CD4-positive, alpha-beta T cell treated with Interleukin-10 for 1 hour (primary cell): ENCODE data around the gene SYT13.

Experiments
- DNase-seq: peaks from one replicate; pipeline ENCODE4 v3.0.0-alpha.2; 2020

SYT13 gene, protein sequence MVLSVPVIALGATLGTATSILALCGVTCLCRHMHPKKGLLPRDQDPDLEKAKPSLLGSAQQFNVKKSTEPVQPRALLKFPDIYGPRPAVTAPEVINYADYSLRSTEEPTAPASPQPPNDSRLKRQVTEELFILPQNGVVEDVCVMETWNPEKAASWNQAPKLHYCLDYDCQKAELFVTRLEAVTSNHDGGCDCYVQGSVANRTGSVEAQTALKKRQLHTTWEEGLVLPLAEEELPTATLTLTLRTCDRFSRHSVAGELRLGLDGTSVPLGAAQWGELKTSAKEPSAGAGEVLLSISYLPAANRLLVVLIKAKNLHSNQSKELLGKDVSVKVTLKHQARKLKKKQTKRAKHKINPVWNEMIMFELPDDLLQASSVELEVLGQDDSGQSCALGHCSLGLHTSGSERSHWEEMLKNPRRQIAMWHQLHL

DNA sequence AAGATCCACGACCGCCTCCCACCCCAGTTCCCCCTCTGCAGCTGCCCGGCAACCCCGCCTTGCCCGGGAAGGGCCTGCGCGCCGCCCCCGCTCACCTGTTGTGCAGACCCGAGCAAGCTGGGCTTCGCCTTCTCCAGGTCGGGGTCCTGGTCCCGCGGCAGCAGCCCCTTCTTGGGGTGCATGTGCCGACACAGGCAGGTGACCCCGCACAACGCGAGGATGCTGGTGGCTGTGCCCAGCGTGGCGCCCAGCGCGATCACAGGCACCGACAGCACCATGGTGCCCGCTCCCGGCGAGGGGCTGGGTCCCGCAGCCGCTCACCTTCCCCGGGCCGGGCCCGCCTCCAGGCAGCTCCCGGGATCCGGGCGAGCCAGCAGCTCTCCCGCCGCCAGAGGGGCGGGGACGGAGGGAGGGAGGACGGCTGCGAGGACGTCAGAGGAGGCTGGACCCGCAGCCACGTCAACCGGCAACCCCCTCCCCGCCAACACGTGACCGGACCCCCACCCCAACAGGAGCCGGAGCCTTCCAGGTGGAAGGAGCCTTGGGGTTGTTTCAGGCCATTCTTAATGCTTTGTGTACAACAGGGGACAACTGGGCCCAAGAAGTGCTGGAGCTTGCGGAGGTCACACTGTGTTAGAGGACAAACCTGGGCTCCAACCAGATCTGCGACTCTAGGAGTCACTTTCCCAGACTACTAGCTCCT lies at the start of gene SYT13:
Gene SYT13, minus strand, starts transcription at position 412 of the 703 bp plus-strand sequence. Its CDS starts 134 bp downstream, at position 278.
- DNase-seq: no peak

DNA sequence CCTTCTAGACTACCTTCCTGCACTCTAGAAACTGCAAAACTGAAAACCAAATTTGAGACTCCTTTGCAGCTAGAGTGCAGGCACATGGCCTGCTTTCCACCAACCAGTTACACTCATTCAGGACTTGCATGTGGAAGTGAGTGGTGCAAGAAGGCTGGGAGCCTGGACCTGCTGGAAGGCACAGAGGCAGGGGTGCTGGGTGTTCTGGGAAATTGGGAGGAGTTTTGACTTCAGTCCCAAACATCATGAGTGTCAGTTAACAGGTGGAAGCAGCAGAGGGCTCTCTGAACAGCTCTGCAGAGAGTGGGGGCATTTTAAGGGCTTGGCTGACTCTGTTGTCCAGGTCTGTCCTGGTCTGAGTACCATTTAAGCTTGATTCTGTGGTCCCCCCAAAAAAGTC lies 49.3 kb upstream of the SYT13 start:
- no peak for DNase-seq

DNA sequence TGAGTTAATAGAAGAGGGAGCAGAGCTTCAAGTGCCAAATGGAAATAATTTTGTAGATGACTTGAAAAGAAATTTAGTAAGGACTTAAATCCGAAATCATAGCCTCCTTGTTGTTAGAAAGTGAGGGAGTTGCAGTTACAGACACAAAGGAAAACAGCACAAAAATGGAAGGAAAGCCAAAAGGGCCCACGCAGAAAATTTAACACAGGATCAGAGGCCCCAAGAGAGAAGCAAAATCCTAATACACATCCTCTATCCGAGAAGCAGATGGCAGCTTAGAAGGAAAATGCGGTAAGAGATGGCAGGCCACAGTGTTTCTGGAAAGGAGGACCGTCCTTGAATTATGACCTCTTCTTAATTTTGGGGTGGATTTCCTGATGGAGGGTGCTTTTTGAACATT lies 48.7 kb upstream of the SYT13 start:
- no peak for DNase-seq

DNA sequence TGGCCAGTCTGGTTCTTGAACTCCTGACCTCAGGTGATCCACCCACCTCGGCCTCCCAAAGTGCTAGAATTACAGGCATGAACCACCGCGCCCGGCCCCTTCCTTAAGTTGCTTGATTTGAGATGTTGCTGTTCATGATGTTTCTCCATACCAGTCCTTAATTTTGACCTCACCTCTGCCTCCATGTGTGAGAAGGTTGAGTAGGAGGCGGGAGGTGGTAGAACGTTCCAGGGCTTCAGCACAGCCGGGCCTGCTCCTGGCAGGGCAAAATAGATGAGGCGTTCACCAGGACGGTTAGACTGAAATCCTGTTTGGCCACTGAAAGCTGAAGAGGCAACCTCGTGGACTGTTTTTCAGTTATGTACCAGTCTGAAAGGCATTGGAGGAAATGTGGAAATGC lies 48.3 kb upstream of the SYT13 start:
- no peak for DNase-seq

DNA sequence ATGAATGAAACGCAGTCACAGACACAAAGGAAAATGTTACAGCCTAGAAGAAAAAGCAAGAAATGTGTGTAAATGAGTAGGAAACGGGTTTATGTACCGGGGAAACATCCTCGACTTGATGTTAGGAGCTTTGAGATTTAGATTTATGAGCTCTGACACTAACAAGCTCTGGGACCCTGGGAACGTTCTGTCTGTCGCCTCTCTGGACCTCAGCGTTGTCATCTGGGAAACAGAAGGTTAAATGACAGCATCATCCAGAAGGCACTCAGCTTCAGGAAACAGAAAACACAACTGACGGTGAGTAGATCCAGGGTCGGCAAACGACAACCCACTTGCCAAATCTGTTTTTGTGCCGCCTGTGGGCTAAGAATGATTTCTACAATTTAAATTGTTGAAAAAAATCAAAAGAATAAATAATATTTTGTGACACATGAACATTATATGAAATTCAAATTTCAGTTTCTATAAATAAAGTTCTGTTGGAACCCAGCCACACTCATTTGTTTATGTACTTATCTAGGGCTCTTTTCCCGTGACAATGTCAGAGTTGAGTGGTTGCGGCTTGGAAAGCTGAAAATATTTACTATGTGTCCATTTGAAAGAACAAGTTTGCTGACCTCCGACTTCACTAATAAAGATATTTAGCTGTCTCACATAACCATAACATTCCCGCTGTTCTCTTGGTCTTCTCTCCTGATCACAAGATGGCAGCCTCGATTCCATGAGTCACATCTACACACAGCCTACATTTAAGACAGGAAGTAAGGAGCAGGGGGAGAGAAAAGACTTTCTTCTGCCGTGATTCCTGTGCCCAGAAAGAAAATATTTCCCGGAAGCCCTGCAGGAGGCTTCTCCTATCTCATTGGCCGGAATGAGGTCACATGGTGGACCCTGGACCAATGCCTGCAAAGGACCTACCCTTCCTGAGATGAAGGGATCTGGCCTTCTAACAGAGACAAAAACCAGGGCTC lies 47.1 kb upstream of the SYT13 start:
- no peak for DNase-seq

DNA sequence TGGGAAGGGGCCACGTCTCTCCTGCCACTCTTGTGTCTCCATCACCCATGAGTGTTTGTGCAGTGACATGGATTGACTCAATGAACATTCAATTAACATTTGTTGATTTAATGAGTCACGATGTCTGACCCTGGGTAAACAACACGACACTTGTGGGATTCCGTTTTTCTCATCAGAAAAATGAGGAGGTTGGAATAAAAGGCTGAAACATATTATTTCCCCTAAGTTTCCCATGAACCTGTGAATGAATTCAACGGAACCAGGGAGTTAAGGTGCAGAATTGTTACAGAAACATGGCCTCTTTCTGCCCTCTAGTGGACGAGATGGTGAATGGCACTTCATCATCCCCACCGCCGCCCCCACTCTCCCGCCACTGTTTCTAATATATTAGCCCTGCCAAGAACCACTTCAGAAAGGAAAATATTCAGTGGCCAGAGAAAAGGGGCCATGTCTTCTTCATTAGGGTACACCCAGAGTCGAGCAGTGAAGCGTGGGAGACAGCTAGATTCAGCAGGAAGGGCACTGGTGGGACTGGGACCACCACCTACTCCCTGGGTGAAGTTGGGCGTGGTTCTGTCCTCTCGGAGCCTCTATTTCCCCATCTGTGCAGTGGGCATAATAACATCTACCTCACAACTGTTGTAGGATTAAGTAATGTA lies 46.3 kb upstream of the SYT13 start:
- DNase-seq: peak; percentile 52

DNA sequence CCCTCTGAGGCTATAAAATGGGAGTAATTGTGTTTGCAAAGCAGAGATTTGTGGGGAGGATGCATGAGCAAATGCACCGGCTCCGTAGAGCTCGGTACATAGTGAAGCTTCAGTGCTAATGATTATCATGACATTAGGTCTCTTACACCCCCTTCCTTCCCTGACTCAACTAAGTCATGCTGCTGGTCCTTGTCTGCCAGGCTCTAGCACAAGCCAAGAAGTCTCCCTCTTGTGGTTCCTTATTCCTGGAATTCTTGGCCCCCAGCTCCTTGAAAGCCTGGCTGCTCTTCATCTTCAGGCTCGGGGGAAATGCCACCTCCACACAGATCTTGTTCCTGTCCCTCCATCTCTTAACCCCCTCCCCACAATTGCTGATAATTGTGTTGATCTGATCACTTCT lies 45.7 kb upstream of the SYT13 start:
- DNase-seq: no peak

DNA sequence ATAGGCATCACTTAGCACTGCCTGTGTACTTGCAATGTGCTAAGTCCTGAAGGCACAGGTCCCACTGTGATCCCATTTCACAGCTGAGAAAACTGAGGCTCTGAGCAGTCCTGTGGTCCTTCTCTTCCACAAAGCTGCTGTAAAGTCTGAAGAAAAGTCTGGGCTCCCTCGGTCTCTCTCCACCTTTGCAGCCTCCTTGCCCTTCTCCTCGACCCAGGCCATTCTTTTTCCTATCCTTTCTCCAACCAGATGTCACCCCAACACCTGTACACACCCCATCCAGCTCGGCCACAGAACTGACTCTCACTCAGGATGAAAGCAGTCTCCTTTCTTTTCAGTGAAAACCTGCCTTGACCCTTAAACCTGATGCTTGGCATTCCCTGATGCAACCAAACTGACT lies 42.6 kb upstream of the SYT13 start:
- no peak for DNase-seq

DNA sequence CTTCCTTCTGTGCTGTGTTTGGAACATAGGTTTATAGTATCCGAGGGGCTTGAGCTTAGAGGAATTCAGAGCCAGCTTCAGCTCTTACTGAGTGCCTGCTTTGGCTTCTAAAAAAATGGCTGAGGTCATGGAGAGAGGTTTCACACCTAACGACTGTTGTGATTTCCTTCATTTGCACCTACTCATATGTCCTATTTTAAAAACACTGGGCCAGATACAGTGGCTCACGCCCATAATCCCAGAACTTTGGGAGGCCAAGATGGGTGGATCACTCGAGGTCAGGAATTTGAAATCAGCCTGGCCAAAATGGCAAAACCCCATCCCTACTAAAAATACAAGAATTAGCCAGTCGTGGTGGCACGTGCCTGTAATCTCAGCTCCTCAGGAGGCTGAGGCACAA lies 38.3 kb upstream of the SYT13 start:
- no peak for DNase-seq

DNA sequence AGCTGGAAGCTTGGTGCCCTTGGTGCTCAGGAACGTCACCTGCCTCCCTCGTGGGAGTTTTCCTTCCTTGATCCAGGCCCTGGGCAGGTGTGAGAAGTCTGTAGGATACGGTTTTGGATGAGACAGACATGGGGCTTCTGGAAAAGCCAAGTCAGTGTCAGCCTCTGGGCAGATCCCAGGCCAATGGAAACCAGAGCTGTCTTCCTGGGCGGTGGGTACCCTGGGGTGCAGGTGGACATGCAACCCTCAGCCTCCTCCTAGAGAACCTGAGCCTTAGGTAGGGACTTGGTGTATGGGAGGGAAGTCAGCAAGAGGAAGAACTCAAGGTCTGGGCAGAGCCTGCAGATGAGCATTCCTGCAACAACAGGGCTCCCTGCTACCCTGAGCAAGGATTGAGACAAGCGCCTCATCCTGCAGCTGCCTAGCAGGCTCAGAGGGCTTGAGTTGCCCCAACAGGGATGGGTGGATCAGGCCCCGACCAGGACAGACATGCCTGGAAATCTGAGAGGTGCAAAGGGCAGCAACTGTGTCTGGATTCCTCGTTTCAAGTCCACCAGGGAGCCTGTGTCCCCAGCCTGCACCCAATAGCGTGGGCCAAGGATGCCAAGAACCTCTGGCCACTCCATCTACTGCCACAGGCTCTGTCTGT lies 37.6 kb upstream of the SYT13 start:
- no peak for DNase-seq

DNA sequence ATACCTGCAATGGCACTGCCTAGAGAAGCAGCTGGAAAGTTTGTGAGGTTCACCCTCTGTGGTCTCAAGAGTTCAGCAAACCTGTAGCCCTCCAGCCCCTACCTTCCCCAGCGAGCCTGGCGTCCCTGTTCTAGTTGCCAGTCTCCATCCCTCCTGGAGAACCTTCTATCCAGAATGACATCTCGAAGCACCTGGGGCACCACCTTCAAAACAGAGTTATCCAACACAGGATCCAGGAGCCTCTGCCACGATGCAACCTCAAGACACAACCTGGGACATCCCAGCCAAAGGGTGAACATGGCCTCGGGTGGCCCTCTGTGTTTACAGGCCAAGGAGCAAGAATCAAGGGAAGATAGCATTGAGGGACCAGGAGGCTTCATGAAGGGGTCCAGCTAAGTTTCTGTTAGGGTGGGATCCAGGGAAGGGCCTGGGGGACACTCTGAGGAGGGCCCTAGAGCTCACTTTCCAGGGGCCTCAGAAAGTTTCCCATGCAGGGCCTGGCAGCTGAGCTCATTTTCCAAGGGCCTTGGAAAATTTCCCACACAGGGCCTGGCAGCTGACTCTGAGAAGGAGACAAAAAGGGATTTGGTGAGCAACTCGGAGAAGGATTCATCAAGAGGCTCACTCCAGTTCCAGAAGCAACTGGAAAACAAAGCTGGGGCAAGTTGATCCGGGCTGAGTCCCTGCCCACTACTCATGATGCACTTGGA lies 36.9 kb upstream of the SYT13 start:
- no peak for DNase-seq

DNA sequence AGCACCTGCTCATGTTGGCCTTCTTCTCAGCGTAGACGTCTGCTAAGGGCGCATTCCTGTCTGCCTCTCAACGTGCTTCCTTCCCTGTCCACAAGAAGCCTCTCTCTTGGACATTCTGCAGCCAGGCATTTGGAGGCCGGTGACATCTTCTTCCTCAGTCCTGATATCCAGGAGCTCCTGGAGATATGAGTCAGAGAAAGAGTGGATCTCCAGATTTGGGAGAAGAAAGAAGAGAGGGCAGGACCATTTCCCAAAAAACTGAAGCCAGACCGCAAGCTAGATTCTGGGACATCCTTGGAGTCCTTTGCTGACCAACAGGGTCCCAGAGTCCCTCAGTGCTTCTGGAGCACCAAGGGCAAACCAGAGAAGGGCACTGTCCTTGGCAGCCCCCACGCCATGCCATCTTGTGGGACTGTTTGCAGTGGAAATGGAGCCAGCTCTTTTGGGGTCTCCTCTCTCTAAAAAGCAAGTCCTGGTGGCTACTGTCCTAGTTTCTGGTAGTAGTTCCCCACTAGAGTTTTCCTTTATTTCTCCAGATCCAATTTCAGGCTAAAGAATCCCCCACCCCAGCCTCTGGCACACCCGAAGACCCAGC lies 36.1 kb upstream of the SYT13 start:
- no peak for DNase-seq

DNA sequence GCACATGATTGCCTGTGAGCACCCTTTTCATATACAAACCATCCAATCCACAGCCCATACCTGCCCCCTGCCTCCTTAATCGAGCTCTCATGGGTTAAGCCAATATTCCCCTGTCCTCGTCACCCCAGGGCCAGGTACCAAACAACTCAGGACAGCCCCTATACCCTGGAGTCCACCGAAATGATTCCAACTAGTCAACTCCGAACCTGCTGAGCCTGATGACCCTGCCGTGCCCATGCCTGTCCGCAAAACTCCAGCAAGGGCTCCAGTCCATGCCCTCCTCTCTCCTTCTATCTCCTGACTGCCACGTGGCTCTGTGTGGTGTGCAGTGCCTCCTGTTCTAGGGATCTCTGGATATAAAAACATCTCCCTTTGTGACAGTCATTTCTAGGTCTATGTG lies 35.5 kb upstream of the SYT13 start:
- no peak for DNase-seq

DNA sequence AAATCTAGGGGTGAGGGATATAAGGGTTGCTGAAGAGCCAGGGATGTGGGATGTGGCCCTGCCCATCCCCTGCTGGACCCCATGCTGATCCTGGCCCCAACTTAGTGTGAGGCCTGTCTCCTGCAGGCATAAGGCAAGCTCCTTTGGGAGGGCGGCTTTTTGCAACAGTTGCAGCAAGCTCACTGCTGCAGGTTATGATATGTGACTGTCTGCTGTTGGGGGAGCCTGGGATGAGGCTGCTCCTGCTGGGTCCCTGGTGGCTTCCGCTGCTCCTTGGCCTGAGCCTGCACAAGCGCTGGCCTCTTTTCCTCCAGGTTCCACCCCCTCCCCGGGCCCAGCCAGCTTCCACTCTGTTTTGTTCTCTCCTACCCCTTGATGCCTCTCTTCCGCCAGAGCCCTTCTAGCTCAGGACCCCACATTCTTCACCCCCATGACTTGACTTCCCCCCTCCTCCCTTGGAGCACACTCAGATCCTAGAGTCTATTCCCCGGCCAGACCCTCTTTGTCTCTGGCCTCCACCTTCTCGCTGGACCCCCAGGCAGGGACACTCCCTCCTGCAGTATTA lies 35.0 kb upstream of the SYT13 start:
- no peak for DNase-seq

DNA sequence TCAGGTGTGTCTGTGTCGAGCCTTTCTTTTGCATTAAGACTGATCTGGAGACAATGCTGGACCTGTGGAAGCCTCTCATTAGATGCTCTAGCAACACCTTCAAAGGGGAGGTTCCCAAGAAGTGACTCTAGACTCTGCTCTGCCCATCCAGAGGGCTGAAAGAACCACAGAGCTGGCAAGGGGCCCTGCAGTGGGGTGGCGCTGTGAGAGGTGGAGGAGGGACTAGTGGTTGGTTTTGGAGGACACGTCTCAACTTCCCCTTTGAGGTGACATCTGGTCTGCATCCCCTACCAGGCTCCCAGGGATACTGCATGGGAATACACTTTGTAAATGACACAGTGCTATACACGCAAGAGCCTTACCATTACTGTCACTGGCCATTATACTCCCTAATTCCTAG lies 34.2 kb upstream of the SYT13 start:
- DNase-seq: no peak

DNA sequence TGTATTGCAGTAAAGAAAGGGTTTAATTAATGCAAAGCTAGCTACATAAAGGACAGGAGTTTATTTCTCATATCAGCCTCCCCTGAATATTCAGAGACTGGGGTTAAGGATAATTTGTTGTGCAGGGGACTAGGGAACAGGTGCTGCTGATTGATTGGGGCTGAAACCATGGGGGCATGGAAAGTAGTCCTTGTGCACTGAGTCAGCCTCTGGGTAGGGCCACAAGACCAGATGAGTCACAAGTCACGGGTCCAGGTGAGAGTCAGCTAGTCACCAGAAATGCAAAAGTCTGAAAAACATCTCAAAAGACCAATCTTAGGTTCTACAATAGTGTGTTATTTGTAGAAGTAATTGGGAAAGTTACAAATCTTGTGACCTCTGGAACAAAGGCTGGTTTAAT lies 32.9 kb upstream of the SYT13 start:
- no peak for DNase-seq

DNA sequence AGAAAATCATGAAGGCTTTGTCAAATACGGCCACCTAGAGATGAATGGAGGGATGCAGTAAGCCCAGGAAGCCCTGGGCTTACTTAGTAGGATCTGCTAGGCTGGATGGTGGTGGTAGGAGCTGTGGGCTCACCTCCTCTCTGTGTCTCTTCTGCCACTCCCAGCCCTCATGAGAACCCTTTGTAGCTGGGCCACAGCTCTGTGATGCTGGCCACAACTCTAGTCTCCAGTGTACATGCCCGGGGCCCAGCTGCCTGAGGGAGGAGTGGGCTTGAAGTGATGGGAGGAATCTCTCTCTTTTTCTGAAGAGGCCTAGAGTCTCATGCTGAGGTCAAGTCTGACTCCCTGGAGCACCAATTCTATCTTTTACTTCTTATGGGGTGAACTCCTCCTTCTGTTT lies 32.4 kb upstream of the SYT13 start:
- no peak for DNase-seq

DNA sequence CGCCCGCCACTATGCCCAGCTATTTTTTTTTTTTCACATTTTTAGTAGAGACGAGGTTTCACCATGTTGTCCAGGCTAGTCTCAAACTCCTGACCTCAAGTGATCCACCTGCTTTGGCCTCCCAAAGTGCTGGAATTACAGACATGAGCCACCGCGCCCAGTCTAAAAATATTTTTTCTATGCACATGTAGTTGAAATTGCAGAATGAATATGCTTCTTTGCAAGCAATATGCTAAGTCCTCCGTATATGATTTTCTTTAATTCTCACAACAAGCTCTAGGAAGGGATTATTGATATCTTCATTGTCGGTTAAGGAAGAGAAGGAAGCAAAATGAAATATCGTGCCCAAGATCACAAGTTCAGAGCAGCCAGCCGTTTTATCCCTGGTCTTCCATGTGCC lies 30.1 kb upstream of the SYT13 start:
- DNase-seq: no peak

DNA sequence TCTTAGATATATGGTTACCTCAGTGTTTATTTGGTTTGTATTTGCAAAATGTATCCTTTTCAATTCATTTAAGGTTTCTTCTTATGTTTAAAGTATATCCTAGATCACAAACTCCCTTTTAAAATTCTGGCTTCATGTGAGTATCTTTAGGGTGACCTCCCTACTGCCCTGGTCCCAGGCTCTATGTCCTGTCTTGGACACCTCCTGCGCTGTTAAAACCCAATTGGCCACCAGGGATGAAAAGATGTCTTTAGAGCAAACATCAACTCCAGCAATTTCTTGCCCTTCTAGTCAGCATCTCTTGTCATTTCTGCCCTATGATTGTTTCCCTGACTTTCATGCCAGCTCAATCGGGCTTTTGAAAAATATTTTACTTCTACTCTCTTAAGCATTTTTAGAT lies 28.8 kb upstream of the SYT13 start:
- DNase-seq: no peak

DNA sequence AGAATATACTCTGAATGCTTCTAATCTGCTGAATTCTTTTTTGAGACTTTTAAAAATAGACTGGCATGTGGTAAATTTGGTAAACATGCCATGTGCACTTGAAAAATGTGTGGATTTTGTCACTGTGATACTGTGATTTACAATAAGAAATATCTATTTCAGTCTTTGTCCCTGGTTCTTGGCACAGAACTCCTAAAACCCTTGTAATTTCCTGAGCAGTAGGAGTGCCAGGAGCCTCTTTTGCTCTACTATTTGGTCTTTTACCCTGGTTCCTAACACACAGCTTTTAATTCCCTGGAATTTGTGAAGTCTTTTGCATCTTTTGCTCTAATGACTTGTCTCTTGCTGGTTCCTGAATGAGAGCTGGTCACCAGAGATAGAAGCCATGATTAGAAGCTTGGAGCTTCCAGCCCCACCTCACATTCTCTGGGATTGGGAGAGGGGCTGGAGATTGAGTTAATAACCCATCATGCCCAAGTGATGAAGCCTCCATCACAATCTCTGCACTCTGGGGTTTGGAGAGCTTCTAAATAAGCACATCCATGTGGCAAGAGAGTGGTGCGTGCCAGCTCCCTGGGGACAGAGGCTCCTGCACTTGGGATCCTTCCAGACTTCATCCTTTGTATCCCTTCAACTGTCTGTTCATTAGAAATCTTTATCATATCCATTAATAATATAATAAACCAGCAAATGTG lies 27.2 kb upstream of the SYT13 start:
- DNase-seq: no peak
